Glutamatergic neuron (in vitro differentiated cells): ENCODE results near the gene NWD2. TPM values are rescaled to one million over a fixed set of nuclear protein-coding genes. Genes with fewer than 3 reads are reported as not detected.

Experiments used
- DNase-seq: peaks from one replicate; pipeline ENCODE4 v3.0.0; 2022
- H3K27ac Mint-ChIP-seq: one replicate; pipeline ENCODE4 v1.8.0; 2020; ENCODE audit warnings: mild to moderate bottlenecking, mixed read lengths, inconsistent platforms; ENCODE audit not compliant: unreplicated experiment
- H3K27me3 Mint-ChIP-seq: one replicate; pipeline ENCODE4 v1.8.0; 2020; ENCODE audit warnings: mild to moderate bottlenecking, moderate library complexity, mixed read lengths, inconsistent platforms; ENCODE audit not compliant: unreplicated experiment
- H3K36me3 Mint-ChIP-seq: one replicate; pipeline ENCODE4 v1.8.0; 2020; ENCODE audit warnings: mild to moderate bottlenecking, mixed read lengths, inconsistent platforms; ENCODE audit not compliant: unreplicated experiment
- H3K4me1 Mint-ChIP-seq: one replicate; pipeline ENCODE4 v1.8.0; 2020; ENCODE audit warnings: mild to moderate bottlenecking, low read depth, mixed read lengths, inconsistent platforms; ENCODE audit not compliant: unreplicated experiment
- H3K4me3 Mint-ChIP-seq: one replicate; pipeline ENCODE4 v1.8.0; 2020; ENCODE audit warnings: mild to moderate bottlenecking, mixed read lengths, inconsistent platforms; ENCODE audit not compliant: unreplicated experiment
- H3K9me3 Mint-ChIP-seq: one replicate; pipeline ENCODE4 v1.8.0; 2020; ENCODE audit warnings: mild to moderate bottlenecking, moderate library complexity, mixed read lengths, inconsistent platforms; ENCODE audit not compliant: unreplicated experiment
- total RNA-seq: library from RNA; stranded (reverse); fragmentation: NEBNext Ultra II Directional; extraction: Animal tissue kit (Norgen Biotek cat#: 25700); gene quantifications from one replicate; pipeline ENCODE4 v1.2.1, GENCODE V29; 2021; ENCODE audit not compliant: unreplicated experiment
- TF ChIP-seq, protein P1 (sequence below): fragments of 200-600 bp; sonication (generic); IDR thresholded peaks from one replicate; pipeline ENCODE4 v1.5.0; 2021; ENCODE audit not compliant: partially characterized antibody, unreplicated experiment

The NWD2 gene
- total RNA-seq, 1 donor from 2014 or later: 0.17 TPM

DNA sequence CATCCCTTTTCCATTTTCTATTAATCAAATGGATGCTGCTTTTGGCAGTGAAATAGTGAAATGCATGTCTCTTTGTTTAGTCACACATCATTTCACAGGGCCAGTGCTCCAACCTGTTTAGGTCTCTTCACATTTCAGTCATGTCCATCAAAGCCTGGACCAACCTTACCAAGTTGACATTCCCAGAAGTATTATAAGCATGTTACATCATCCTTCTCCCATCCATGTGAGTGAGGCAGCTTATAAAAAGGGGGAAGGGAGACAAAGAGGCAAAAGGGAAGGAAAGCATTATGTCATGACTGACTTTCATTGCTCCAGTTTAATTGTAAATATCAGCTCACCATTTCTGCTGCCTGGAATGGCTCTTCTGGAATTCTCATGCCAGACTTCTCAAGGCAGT, 94.4 kb downstream of the NWD2 start:
- Mint-ChIP-seq H3K36me3 (no peaks in the 10 kb centered on the region), H3K27ac (no peak overlapping the region), H3K4me1 (no peaks in the 10 kb centered on the region), H3K4me3 (no peak overlapping the region), H3K27me3 (no peaks in the 10 kb centered on the region), H3K9me3 (no peaks in the 10 kb centered on the region)
- TF ChIP-seq, protein P1, sequence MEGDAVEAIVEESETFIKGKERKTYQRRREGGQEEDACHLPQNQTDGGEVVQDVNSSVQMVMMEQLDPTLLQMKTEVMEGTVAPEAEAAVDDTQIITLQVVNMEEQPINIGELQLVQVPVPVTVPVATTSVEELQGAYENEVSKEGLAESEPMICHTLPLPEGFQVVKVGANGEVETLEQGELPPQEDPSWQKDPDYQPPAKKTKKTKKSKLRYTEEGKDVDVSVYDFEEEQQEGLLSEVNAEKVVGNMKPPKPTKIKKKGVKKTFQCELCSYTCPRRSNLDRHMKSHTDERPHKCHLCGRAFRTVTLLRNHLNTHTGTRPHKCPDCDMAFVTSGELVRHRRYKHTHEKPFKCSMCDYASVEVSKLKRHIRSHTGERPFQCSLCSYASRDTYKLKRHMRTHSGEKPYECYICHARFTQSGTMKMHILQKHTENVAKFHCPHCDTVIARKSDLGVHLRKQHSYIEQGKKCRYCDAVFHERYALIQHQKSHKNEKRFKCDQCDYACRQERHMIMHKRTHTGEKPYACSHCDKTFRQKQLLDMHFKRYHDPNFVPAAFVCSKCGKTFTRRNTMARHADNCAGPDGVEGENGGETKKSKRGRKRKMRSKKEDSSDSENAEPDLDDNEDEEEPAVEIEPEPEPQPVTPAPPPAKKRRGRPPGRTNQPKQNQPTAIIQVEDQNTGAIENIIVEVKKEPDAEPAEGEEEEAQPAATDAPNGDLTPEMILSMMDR: no peak
- no peak for DNase-seq

DNA sequence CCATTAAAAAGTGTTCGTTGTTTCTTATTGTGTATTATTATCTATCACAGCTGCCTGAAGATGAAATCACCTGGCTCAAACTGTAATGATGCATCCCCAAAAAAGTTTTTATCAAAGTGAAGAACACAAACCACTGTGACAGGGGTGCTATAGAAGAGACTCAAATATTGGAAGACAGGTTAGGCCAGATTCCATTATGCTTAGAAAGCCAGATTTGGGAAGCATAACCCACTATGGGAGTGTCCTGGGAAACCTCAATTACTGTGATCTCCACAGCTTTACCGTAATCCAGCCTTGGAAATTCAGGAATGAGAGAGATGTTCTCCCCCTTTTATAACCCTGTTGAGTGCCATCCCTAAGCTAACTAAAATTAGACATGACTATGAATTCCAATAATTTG, 114.2 kb downstream of the NWD2 start:
- Mint-ChIP-seq H3K36me3 (no peaks in the 10 kb centered on the region), H3K9me3 (no peaks in the 10 kb centered on the region), H3K4me3 (no peak overlapping the region), H3K27ac (no peak overlapping the region), H3K27me3 (peaks cover 2% of the 10 kb centered on the region), H3K4me1 (no peaks in the 10 kb centered on the region)
- TF ChIP-seq, protein P1: no peak
- no peak for DNase-seq

DNA sequence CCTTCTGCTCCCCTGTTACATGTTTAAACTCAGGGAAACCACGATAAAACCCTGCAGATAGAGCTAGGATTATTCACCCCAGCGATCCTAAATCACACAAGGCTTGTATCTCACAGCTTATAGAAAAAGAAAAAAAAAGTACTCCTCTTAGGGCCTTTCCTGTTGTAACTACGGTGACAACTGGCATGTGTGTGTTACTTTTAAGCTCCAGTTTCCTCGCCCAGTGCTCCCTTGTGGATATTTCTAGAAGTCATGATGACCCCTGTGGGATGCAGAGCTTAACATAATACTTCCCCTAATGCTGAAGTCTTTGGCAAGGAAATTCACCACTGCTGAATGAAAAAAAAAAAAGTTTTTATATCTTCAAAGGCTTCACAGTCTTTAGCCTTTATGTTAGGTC, 114.7 kb downstream of the NWD2 start:
- Mint-ChIP-seq H3K4me3 (no peak overlapping the region), H3K27ac (no peak overlapping the region), H3K36me3 (no peaks in the 10 kb centered on the region), H3K4me1 (no peaks in the 10 kb centered on the region), H3K27me3 (peaks cover 2% of the 10 kb centered on the region), H3K9me3 (no peaks in the 10 kb centered on the region)
- TF ChIP-seq, protein P1: no peak
- no peak for DNase-seq

DNA sequence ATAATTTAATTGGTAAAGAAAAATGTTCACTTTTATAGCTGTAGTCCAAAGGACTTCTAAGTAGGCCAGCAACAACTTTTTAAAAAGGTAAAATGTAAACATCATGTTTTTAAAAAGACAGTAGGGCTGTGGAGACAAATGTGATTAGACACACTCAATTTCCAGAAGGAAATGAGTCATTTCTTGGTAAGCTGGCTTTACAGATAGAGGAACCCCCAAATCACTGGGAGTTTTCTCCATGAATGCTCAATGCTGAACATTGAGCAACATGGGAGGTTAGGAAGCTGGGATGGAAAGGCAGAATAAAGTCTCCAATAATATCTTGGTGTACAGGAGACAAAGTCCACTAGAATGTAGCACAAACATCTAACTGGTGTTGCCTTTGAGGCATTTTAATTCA, 121.3 kb downstream of the NWD2 start:
- H3K36me3 Mint-ChIP-seq: no peaks in the 10 kb centered on the region
- no peak overlapping the region for H3K4me3 Mint-ChIP-seq
- no peaks in the 10 kb centered on the region for H3K9me3 Mint-ChIP-seq
- no peaks in the 10 kb centered on the region for H3K4me1 Mint-ChIP-seq
- TF ChIP-seq, protein P1: no peak
- DNase-seq: no peak
- no peaks in the 10 kb centered on the region for H3K27me3 Mint-ChIP-seq
- H3K27ac Mint-ChIP-seq: no peak overlapping the region

DNA sequence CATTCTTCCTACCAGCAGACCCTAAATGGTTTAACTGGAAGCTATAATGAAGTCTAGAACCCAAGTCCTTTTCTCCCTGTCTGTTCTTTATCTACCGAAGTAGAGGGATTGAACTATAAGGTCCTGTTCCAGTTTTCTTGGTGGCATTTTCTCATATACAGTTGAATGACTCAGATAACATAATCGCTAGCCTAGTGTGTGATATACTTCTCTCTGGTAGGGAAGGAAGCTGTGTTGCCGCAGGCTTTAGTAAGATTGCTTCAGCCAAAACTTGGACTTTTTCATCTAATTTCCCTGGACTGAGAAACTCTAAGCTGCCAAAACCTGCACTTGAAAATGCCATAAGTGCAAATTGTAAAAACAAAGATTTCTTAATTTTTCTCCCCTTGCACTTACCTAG, 123.4 kb downstream of the NWD2 start:
- no peak for DNase-seq
- TF ChIP-seq, protein P1: no peak
- Mint-ChIP-seq H3K27me3 (no peaks in the 10 kb centered on the region), H3K4me3 (no peak overlapping the region), H3K4me1 (no peaks in the 10 kb centered on the region), H3K9me3 (no peaks in the 10 kb centered on the region), H3K36me3 (no peaks in the 10 kb centered on the region), H3K27ac (no peak overlapping the region)
